ENCODE measurements around the gene ZNF213.
"Not testable (repeated sequence)": the region's sequence is repeated elsewhere in the genome, so short reads cannot be mapped to it uniquely, and the experiment has no call there.

The ZNF213 gene

DNA sequence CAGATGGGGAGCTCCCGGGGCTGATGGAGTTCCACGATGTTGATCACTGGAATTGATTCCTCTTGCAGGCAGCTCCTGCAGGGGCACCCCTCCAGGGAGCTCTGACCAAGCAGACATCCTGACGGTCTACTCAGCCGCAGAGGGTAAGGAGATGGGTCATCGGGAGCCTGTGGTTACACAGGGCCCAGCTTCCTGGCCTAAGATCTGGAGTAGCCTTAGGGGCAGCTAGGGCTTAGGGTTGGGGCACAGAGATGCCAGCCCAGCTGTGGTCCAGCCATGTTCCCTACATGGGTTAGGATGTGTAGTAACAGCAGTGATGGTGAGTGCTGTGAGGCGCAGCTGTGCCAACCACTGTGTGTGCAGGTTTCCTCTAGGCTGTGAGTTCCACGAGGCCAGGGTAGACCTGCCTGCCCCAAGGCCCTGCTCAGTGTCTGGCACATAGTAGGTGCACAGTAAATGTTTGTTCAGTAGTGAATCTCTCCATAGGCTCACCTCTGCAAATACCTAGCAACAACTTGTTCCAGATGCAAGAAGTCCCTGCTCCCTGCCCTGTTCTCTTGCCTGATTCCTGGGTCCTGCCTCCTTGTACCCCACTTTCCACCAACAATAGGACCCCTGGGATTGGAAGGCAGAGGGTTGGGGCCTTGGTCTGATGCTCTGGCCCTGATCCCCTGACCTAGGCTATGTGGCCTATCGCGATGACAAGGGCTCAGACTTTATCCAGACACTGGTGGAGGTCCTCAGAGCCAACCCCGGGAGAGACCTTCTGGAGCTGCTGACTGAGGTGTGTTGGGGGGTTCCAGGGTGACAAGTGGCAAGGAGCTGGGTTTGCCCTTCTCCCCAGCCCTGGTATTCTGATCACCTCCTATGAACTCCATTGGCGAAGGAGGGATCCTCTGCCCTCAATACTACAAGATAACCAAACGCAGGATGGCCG is 13.7 kb downstream of the ZNF213 start:
- DNase-seq (ENCODE audit: low spot score) = no peak

DNA sequence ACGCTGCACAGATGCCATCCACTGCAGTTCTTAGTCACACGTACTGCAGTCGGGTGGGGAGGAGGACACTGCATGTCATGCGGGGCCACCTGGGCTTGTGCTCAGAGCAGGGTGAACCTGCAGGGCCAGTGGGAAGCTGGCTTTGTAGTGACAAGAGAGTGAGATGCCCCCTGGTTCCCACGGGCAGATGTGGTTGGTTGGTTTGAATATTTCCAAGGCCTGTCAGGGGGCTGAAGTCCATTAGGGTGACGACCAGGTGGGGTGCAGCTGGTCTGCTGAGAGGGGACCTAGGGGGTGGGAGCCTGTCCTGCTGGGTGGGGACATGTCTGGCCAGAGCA is 14.3 kb downstream of the ZNF213 start:
- DNase-seq (ENCODE audit: low spot score) = no peak

DNA sequence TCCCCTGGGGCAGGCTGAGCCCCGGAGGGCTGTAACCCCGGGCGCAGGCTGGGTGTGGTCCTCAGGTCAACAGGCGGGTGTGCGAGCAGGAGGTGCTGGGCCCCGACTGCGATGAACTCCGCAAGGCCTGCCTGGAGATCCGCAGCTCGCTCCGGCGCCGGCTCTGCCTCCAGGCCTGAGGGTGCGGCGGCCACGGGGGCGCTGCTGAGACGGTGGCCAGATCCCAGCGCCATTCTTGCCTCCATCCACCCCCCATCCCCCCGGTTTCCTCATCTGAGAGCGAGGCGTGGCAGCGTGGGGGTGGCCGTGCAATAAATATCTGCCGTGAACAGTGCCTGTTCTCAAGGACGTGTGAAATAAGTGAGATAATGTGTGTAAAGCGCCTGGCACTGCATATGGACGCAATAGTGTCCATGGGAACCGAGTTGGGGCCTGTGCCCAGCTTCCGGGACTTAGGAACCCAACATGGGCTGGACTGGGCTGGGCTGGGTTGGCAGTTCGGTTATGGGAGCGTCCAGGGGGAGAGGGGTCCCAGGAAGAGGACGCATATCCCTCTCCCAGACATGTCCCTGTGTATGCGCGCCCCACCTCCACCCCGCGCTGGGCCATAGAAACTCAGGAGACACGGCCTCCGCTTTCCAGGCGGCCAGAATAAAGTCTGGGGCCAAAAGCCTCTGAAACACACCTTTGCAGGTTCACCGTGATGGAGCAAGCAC is 15.0 kb downstream of the ZNF213 start:
- DNase-seq (ENCODE audit: low spot score) = peak; percentile 31

DNA sequence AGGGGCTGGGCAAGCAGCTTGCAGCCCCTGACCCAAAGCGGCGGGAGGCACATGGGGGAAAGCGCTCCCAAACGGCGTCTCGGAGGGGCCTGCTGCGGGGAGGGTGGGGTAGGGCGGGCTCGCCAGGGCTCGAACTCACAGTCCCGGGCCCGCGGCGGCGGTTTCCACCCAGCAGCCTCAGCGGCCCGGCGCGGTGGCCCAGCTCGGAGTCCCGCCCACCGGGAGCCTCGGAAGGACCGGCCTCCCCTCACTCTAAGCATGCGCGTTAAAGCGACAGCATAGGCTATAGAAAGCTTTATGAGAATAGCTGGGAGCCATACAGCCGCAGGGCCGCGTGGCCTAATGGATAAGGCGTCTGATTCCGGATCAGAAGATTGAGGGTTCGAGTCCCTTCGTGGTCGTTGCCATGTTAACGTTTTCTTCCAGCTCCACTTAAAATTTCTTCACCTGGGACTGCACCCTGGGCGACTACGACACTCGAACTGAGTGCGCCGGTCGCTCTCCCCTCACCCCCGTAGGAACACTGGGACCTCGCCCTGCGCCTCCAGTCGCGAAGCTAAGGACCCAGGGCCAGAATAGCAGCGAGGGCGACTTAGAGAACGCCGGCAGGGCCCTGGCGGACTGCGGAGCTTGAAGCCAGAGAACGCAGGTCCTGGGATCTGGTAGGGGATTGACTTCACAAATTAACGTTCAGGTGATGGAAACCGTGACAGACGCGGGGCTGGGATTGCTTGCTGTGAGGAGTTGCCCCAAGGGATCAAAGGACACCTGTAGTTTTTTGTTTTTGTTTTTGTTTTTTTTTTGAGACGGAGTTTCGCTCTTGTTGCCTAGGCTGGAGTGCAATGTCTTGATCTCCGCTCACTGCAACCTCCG is 15.8 kb downstream of the ZNF213 start:
- DNase-seq (ENCODE audit: low spot score) = peak; percentile 98

DNA sequence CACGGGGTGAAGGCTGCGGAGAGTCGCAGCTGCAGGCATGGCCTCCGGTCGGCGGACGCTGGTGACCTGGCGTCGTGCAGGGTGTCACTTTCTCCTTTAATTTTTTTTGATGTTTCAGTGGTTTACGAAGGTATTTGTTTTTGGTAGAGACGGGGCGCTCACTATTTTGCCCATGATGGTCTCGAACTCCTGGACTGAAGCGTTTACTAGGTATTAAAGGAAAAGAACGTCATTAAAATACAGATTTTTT is 17.1 kb downstream of the ZNF213 start:
- DNase-seq (ENCODE audit: low spot score) = no peak

DNA sequence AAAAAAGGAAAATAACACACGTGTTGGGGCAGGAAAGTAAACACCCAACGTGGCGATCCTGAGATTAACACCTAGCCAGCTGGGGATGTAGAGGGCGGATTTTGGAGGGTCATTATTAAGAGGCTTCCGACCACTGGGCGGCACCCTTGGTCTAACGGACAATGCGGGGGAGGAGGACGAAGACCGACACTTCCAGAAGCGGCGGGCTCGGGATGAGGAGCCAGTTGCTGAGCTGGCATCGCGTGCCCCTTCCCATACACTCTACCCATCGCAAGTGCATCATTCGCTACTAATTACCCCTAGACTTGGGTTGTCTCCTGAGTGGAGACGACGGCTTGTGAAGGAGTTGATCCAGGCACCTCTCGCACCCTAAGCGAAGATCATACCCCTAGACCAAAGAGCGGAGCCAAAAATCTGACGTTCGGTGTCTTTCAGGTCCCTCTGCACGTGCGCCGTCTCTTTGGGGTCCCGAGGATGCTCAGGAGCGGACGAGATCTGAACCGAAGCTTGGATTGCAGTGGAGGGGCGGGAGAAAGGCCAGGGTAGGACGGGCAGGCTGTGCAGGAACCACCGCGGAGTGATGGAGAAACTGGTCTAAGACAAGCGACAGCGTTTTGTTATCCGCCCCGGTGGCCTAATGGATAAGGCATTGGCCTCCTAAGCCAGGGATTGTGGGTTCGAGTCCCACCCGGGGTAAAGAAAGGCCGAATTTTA is 17.6 kb downstream of the ZNF213 start:
- peak; percentile 63 for DNase-seq (ENCODE audit: low spot score)

DNA sequence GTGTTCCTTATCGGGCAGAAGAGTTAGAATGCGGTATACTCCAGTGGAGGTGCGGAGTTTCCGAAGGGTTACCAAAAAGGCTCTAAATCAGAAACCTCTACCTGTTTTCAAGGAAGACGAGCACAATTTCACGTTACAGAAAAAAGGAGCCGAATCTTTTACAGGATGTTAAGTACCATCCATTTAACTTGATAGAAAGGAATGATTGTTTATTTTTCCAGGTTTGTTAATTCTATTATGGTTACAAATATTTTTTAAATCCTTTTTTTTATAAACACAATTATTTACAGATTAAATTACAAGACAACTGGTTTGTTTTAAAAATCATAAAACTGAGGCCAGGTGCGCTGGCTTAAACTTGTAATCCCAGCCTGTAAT is 18.2 kb downstream of the ZNF213 start:
- DNase-seq (ENCODE audit: low spot score) = no peak

DNA sequence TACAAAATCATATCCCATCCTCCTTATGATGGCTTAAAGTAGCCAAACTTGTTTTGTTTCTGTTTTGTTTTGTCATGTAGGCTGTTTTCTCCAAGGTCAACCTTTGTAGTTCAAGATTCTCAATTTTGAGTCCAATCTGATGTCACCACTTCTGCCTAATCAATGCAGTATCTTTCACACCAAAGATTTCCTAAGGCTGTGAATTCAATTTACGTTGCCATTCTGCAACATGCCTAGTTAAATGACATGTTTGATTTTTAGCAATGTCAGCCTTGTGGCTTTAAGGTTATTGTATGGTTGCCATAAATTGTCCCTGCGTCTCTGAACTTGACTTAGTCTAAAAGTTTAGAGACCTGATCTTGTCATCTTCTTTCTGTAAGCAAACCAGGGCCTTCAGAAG is 20.4 kb downstream of the ZNF213 start:
- no peak for DNase-seq (ENCODE audit: low spot score)

DNA sequence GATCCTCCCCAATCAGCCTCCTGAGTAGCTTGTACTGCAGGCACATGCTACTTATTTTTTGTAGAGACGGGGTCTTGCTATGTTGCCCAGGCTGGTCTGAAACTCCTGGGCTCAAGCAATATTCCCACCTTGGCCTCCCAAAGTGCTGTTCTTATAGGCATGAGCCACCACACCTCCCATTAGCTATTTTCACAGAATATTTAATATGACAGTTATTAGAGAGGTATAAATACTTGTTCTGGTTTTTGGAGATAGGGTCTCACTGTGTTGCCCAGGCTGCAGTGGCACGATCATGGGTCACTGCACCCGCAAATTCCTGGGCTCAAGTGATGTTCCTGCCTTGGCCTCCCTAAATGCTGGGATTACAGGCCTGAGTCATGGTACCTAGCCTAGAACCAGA is 21.1 kb downstream of the ZNF213 start:
- DNase-seq (ENCODE audit: low spot score) = no peak

DNA sequence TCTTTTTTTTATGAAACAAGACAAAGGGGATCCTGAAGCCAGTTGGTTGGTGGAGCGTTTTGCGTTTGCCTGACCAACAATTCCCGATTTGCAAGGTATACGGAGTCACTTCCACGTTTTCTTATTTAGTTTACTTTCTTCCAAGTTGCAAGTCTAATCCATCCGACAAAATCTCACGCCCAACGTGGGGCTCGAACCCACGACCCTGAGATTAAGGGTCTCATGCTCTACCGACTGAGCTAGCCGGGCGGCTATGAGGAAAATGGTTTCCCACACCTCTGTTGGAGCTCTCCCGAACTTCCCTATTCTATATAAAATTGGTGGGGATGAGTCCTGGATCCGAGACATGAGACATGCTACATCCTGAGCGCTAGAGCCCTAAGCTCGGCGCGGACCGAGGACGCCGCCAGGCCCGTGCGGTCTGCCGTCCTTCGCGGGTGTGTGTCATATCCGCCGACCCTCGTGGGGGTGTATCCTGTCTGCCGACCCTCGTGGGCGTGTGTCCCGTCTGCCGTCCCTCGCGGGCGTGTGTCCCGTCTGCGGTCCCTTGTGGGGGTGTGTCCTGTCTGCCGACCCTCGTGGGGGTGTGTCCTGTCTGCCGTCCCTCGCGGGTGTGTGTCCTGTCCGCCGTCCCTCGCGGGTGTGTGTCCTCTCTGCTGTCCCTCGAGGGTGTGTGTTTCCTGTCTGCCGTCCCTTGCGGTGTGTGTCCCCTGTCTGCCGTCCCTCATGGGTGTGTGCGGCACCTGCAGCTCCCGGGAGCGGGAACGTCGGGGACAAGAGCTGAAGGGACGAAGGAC is 22.6 kb downstream of the ZNF213 start:
- peak; percentile 50 for DNase-seq (ENCODE audit: low spot score)

DNA sequence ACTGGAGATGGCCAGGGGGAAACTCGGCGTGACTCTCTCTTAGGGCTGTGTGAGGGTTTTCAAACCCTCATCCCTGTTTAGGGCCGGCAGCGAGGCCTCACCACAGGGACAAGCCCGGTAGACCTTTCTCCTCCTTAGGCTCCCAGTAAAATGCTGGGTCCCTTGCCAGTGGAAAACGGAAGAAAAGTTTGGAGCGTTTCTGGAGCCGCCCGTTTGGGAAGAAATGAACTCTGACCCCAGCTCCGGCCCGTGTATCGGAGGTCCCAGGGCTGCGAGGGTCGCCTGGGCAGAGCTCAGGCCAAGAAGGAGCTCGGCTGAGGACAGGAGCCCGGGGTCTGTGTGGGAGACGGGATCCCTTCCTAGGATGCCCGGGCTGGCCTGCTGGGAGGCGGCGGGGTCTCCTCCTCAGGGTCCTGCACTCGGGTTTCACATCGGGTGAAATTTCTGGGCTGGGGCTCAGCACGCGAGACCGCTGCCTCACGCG is 23.2 kb downstream of the ZNF213 start:
- no peak for DNase-seq (ENCODE audit: low spot score)

DNA sequence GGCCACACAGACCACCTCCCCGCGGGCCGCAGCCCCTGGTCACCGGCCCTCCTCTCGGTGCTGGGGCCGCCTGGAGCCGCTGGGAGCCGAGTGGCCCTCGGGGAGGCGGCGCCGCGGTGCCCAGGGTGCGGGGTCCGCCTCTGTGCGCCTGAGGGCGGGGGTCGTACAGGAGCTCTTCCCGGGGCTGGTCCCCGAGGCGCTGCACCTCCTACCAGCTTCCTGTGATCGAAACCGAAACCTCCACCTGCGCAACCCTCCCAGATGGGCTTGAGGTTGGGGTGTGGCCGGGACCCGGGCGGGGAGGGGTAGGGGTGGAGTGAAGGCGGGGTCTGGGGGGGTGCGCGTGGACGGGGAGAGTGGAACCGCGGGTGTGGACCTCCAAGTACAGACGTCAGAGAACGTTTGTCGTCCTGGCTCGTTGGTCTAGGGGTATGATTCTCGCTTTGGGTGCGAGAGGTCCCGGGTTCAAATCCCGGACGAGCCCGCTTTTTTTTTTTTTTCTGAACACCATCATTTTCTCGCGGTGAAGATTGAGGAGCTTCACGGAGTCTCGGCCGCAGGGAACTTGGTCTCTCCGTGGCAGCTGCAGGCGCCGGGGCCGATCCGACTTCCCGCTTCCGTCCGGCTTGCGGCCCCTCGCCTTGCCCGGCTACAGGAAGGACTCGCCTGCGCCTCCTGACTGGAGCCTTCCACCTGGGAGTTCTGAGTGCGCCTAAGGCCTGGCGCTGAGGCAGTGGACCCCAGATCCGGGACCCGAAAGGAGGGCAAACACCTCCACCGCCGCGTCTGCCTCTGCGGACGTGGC is 23.9 kb downstream of the ZNF213 start:
- peak; percentile 93 for DNase-seq (ENCODE audit: low spot score)

DNA sequence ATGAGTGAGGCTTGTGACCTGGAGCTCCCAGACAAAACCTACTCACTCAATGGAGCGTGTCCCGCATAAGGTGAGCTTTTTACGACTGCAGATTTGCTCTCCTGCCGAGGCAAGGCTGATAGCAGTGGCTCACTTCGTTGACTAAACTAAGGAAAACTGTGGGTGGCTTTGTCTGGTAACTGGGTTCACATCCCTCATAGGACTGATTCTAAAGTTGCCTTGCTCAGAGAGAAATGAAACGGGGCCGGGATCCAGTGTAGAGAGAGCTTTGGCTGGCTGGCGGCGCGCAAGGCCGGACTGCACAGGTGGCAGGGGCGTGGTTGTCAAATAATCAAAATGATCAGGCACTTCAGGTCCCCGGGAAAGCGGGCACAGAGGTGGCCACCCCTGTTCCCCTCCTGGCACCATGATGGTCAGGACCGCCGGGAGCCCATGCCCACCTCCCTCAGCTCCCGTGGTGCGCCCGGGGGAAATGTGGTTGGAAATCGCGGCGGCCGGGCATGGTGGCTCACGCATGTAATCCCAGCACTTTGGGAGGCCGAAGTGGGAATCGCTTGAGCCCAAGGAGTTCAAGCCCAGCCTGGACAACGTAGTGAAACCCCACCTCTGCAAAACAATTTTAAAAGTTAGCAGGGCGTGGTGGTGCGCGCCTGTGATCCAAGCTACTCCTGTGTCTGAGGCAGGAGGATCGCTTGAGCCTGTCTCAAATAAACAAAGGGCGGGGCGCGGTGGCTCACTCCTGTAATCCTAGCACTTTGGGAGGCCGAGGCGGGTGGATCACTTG is 26.6 kb downstream of the ZNF213 start:
- DNase-seq (ENCODE audit: low spot score) = no peak

DNA sequence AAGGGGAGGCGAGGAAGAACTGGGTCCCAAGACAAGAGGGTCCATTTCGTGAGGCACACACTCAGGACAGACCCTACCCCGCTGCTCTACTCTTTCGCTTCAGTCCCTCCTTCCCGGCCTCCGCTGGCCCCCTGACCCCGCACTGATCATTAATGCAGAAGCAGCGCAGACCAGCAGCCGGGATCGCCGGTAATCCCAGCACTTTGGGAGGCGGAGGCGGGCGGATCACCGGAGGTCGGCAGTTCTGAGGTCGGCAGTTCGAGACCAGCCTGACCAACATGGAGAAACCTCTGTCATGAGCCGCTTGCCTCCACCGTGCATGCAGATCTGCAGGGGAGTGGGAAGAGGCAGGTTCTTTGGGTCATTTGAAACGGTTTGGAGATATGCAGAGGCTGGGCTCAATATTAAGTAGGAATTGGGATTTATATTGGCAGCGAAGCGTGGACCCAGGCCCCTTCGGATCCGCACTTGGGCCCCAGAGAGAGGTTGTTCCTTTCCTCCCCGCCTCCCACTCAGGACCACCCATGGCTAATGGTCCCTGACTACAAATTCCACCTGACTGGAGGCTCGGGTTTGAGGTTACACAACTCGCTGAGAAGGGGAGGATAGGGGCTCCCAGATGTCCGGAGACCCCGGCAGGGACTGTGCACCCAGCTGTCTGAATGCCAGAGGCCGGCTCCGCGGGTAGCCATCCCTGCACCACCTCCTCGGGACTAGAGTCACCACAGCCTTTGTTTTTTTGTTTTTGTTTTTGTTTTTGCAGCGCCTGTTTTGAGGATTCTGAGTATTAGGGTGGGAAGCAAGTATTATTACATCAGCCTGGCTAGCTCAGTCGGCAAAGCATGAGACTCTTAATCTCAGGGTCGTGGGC is 29.5 kb downstream of the ZNF213 start:
- DNase-seq (ENCODE audit: low spot score) = no peak

DNA sequence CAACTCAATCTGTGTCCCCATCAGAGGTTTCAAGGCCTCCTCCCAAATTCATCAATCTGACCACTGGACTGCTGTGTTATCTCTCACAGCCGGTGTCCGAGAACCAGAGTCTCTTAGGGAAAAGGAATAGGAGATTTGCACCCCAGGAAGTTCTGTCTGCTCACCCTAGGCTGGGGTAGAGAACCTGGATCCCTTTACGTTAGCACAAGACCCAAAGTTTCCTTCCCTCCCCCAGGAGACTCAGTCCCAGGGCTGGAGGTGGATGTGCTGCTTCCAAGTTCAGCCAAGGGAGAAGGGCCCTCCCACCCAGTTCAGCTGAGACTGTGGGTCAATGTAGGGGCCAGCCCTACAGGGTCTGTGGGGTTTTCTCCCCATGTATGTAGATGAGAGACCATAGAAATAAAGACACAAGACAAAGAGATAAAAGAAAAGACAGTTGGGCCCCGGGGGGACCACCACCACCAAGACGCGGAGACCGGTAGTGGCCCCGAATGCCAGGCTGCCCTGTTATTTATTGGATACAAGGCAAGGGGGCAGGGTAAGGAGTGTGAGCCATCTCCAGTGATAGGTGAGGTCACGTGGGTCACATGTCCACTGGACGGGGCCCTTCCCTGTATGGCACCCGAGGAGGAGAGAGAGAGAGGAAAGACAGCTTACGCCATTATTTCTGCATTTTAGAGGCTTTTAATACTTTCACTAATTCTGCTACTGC is 30.4 kb downstream of the ZNF213 start:
- DNase-seq (ENCODE audit: low spot score) = no peak

DNA sequence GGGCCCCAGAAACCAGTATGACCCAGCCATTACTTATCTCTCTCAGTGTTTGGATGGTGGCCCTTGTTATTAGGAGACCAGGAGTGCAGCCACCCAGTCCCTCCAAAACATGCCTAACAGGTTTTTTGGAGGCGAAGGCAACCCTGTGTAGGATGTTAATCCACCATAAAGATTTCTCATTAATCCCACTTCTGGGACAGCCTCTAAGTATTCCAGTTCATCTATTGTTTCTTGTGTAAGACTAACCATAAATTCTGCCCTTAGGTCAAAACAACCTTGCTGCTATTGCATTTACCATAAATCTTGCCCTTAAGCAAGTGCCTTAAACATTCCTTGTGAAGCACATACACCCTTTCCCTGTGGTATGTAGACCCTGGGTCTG is 31.7 kb downstream of the ZNF213 start:
- DNase-seq (ENCODE audit: low spot score) = no peak

DNA sequence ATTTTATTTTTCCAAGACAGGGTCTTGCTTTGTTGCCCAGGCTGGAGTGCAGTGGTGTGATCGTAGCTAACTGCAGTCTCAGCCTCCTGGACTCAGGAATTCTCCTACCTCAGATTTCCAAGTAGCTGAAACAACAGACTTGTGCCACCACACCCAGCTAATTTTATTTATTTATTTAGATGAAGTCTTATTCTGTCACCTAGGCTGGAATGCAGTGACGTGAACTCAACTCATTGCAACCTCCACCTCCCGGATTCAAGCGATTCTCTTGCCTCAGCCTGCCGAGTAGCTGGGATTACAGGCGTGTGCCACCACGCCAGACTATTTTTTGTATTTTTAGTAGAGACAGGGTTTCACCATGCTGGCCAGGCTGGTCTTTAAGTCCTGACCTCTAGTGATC is 33.9 kb downstream of the ZNF213 start:
- not testable (repeated sequence) for DNase-seq (ENCODE audit: low spot score)
